ENCODE measurements around the gene RERE. TPM values are rescaled to one million over a fixed set of nuclear protein-coding genes. Genes with fewer than 3 reads are reported as not detected.
"Not testable (repeated sequence)": the region's sequence is repeated elsewhere in the genome, so short reads cannot be mapped to it uniquely, and the experiment has no call there.

The RERE gene
- polyA plus RNA-seq, 3 donors from 2014 or later, result 3.8 to 5.9 (median 3.8) TPM

- Mint-ChIP-seq H3K4me1 (peaks cover 24 to 27% of the 10 kb centered on the region in 2 donors), H3K36me3 (peaks cover 0 to 4% (median 0%) of the 10 kb centered on the region in 3 donors), H3K9me3 (no peaks in the 10 kb centered on the region), H3K27ac (peak overlapping the region in 1 of 6 donors; percentile 53), H3K27me3 (ENCODE audit: low read depth in 3 of 3) (peaks cover 3 to 4% (median 3%) of the 10 kb centered on the region in 3 donors), H3K4me3 (no peak overlapping the region)
- DNase-seq, result no peak
Observed at GRCh38 chr1:8706995-8707396, 110.4 kb downstream of the RERE start.

GRCh38 chr1:8706291-8706690 is 111.1 kb downstream of the RERE start:
- DNase-seq, result no peak
- H3K9me3 Mint-ChIP-seq, result no peaks in the 10 kb centered on the region
- no peak overlapping the region for H3K4me3 Mint-ChIP-seq
- H3K27me3 Mint-ChIP-seq (ENCODE audit: low read depth in 3 of 3), result peaks cover 3 to 6% (median 6%) of the 10 kb centered on the region in 3 donors
- H3K4me1 Mint-ChIP-seq, result peaks cover 25 to 27% of the 10 kb centered on the region in 2 donors
- peaks cover 0 to 2% (median 0%) of the 10 kb centered on the region in 3 donors for H3K36me3 Mint-ChIP-seq
- no peak overlapping the region for H3K27ac Mint-ChIP-seq

- Mint-ChIP-seq H3K36me3 (no peaks in the 10 kb centered on the region), H3K27me3 (ENCODE audit: low read depth in 3 of 3) (peaks cover 6 to 13% (median 9%) of the 10 kb centered on the region in 3 donors), H3K4me3 (peak overlapping the region in 1 of 5 donors; percentile 19), H3K9me3 (no peaks in the 10 kb centered on the region), H3K4me1 (peaks cover 32 to 34% of the 10 kb centered on the region in 2 donors), H3K27ac (peak overlapping the region in 3 of 6 donors; percentile 1 to 46 (median 11))
- DNase-seq, result no peak
Observed at GRCh38 chr1:8704866-8705506, 112.5 kb downstream of the RERE start.

GRCh38 chr1:8702850-8703810 is 114.3 kb downstream of the RERE start:
- H3K9me3 Mint-ChIP-seq, result no peaks in the 10 kb centered on the region
- peaks cover 6 to 13% (median 9%) of the 10 kb centered on the region in 3 donors for H3K27me3 Mint-ChIP-seq (ENCODE audit: low read depth in 3 of 3)
- peak overlapping the region; percentile 83 to 93 (median 88) for H3K4me3 Mint-ChIP-seq
- H3K27ac Mint-ChIP-seq, result peak overlapping the region; percentile 52 to 88 (median 84)
- peaks cover 34 to 35% of the 10 kb centered on the region in 2 donors for H3K4me1 Mint-ChIP-seq
- DNase-seq, result peak; percentile 76 to 79 (median 79)
- no peaks in the 10 kb centered on the region for H3K36me3 Mint-ChIP-seq

GRCh38 chr1:8702472-8702849 is 115.0 kb downstream of the RERE start:
- H3K36me3 Mint-ChIP-seq, result no peaks in the 10 kb centered on the region
- no peak for DNase-seq
- H3K4me1 Mint-ChIP-seq, result peaks cover 34 to 35% of the 10 kb centered on the region in 2 donors
- peak overlapping the region; percentile 72 to 82 (median 79) for H3K4me3 Mint-ChIP-seq
- no peaks in the 10 kb centered on the region for H3K9me3 Mint-ChIP-seq
- peak overlapping the region; percentile 7 to 85 (median 81) for H3K27ac Mint-ChIP-seq
- peaks cover 6 to 13% (median 9%) of the 10 kb centered on the region in 3 donors for H3K27me3 Mint-ChIP-seq (ENCODE audit: low read depth in 3 of 3)

GRCh38 chr1:8701794-8702471 is 115.5 kb downstream of the RERE start:
- peak overlapping the region; percentile 24 to 85 (median 81) for H3K27ac Mint-ChIP-seq
- H3K4me3 Mint-ChIP-seq, result peak overlapping the region; percentile 72 to 82 (median 79)
- no peaks in the 10 kb centered on the region for H3K36me3 Mint-ChIP-seq
- peaks cover 6 to 13% (median 9%) of the 10 kb centered on the region in 3 donors for H3K27me3 Mint-ChIP-seq (ENCODE audit: low read depth in 3 of 3)
- peaks cover 34 to 35% of the 10 kb centered on the region in 2 donors for H3K4me1 Mint-ChIP-seq
- DNase-seq, result peak in 1 of 3 donors; percentile 9
- H3K9me3 Mint-ChIP-seq, result no peaks in the 10 kb centered on the region

GRCh38 chr1:8699679-8700078 is 117.8 kb downstream of the RERE start:
- Mint-ChIP-seq H3K9me3 (no peaks in the 10 kb centered on the region), H3K4me3 (no peak overlapping the region), H3K36me3 (no peaks in the 10 kb centered on the region), H3K27me3 (ENCODE audit: low read depth in 3 of 3) (peaks cover 6 to 16% (median 9%) of the 10 kb centered on the region in 3 donors), H3K4me1 (peaks cover 32 to 39% of the 10 kb centered on the region in 2 donors), H3K27ac (peak overlapping the region in 2 of 6 donors; percentile 42 to 46)
- DNase-seq, result no peak

- Mint-ChIP-seq H3K4me3 (no peak overlapping the region), H3K9me3 (no peaks in the 10 kb centered on the region), H3K36me3 (no peaks in the 10 kb centered on the region), H3K4me1 (peaks cover 32 to 38% of the 10 kb centered on the region in 2 donors), H3K27me3 (ENCODE audit: low read depth in 3 of 3) (peaks cover 6 to 16% (median 9%) of the 10 kb centered on the region in 3 donors), H3K27ac (no peak overlapping the region)
- DNase-seq, result no peak
Observed at GRCh38 chr1:8698937-8699447, 118.4 kb downstream of the RERE start.

- H3K27ac Mint-ChIP-seq, result no peak overlapping the region
- no peaks in the 10 kb centered on the region for H3K36me3 Mint-ChIP-seq
- no peaks in the 10 kb centered on the region for H3K9me3 Mint-ChIP-seq
- DNase-seq, result no peak
- no peak overlapping the region for H3K4me3 Mint-ChIP-seq
- H3K4me1 Mint-ChIP-seq, result peaks cover 26 to 30% of the 10 kb centered on the region in 2 donors
- H3K27me3 Mint-ChIP-seq (ENCODE audit: low read depth in 3 of 3), result peaks cover 6 to 13% (median 9%) of the 10 kb centered on the region in 3 donors
Observed at GRCh38 chr1:8698012-8698630, 119.3 kb downstream of the RERE start.

- not testable (repeated sequence) for H3K9me3 Mint-ChIP-seq; H3K36me3 Mint-ChIP-seq; H3K4me3 Mint-ChIP-seq; H3K4me1 Mint-ChIP-seq; H3K27me3 Mint-ChIP-seq (ENCODE audit: low read depth in 3 of 3); DNase-seq
- peak overlapping the region in 2 of 6 donors; percentile 17 to 65 for H3K27ac Mint-ChIP-seq
Observed at GRCh38 chr1:8695442-8695841, 122.0 kb downstream of the RERE start.

- no peak for DNase-seq
- no peak overlapping the region for H3K27ac Mint-ChIP-seq
- H3K36me3 Mint-ChIP-seq, result peaks cover 0 to 4% (median 3%) of the 10 kb centered on the region in 3 donors
- H3K4me3 Mint-ChIP-seq, result no peak overlapping the region
- H3K9me3 Mint-ChIP-seq, result no peaks in the 10 kb centered on the region
- H3K4me1 Mint-ChIP-seq, result peaks cover 0 to 8% of the 10 kb centered on the region in 2 donors
- H3K27me3 Mint-ChIP-seq (ENCODE audit: low read depth in 3 of 3), result peaks cover 0 to 5% (median 0%) of the 10 kb centered on the region in 3 donors
Observed at GRCh38 chr1:8693107-8693506, 124.3 kb downstream of the RERE start.

GRCh38 chr1:8691662-8692061 is 125.8 kb downstream of the RERE start:
- Mint-ChIP-seq H3K36me3 (peaks cover 0 to 4% (median 3%) of the 10 kb centered on the region in 3 donors), H3K4me3 (no peak overlapping the region), H3K27ac (no peak overlapping the region), H3K4me1 (peaks cover 5 to 16% of the 10 kb centered on the region in 2 donors), H3K27me3 (ENCODE audit: low read depth in 3 of 3) (peaks cover 0 to 5% (median 0%) of the 10 kb centered on the region in 3 donors), H3K9me3 (no peaks in the 10 kb centered on the region)
- no peak for DNase-seq

- no peak for DNase-seq
- H3K4me3 Mint-ChIP-seq, result no peak overlapping the region
- H3K36me3 Mint-ChIP-seq, result peaks cover 0 to 4% (median 3%) of the 10 kb centered on the region in 3 donors
- H3K4me1 Mint-ChIP-seq, result peaks cover 6 to 18% of the 10 kb centered on the region in 2 donors
- peaks cover 0 to 8% (median 0%) of the 10 kb centered on the region in 3 donors for H3K27me3 Mint-ChIP-seq (ENCODE audit: low read depth in 3 of 3)
- no peak overlapping the region for H3K27ac Mint-ChIP-seq
- no peaks in the 10 kb centered on the region for H3K9me3 Mint-ChIP-seq
Observed at GRCh38 chr1:8690253-8690525, 127.3 kb downstream of the RERE start.
